Neural cell (in vitro differentiated cells): ENCODE data around the gene GP2.

Experiments used
- EP300 ChIP-seq: fragments of 450-650 bp; conservative IDR thresholded peaks from 2 replicates; pipeline ENCODE4 v1.6.1; 2014; ENCODE audit warnings: antibody characterized with exemption, mild to moderate bottlenecking, moderate library complexity; ENCODE audit not compliant: poor library complexity, severe bottlenecking
- EZH2 ChIP-seq: fragments of 200-600, 300-800 bp; shearing (Covaris generic), sonication (generic); IDR thresholded peaks from 2 replicates; pipeline ENCODE4 v1.6.1; 2014; ENCODE audit warnings: antibody characterized with exemption, low read length, borderline replicate concordance, mild to moderate bottlenecking; ENCODE audit not compliant: insufficient read depth, poor library complexity, severe bottlenecking
- TF ChIP-seq, protein P1 (sequence below): IDR thresholded peaks from 2 replicates; pipeline ENCODE4 v1.6.1; 2012; ENCODE audit warnings: borderline replicate concordance
- TF ChIP-seq, protein P2 (sequence below): fragments of 450-650 bp; IDR thresholded peaks from 2 replicates; pipeline ENCODE4 v1.5.1; 2014; ENCODE audit warnings: antibody characterized with exemption, mild to moderate bottlenecking, moderate library complexity; ENCODE audit not compliant: poor library complexity, severe bottlenecking

DNA sequence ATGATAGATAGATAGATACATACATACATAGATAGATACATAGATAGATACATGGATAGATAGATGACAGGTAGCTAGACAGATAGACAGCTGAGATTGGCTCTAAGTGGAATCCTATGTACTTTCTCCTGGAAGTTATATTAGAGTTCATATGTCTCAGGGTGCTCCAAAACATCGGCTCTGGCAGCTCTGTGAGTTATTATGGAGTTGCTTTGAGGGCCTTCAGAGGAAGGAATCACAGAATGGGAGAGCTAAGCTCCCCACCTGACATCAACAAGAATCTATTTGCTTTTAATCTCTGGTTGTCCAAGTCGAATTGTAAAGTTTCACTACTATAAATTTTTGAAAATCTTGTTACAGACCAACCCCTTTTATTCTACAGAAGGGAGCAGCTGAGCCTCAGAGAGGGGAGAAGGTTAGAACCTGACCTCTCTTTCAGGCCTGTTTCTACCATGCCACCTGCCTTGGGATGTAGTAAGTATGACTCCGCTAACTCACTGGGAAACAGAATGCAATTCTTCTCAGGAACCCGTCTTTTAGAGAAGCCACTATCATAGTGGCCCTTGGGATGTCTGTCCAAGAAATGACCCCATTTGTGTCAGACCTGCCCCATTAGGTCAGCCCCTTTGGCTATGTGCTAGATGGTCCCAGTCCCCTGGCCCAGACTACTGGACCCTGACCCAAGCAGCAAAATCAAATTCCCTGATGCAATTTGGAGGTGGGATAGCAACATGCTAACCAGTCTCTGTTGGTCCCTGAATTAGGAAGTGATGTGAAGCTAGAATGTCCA is 18.3 kb downstream of the GP2 start:
- TF ChIP-seq, protein P1, sequence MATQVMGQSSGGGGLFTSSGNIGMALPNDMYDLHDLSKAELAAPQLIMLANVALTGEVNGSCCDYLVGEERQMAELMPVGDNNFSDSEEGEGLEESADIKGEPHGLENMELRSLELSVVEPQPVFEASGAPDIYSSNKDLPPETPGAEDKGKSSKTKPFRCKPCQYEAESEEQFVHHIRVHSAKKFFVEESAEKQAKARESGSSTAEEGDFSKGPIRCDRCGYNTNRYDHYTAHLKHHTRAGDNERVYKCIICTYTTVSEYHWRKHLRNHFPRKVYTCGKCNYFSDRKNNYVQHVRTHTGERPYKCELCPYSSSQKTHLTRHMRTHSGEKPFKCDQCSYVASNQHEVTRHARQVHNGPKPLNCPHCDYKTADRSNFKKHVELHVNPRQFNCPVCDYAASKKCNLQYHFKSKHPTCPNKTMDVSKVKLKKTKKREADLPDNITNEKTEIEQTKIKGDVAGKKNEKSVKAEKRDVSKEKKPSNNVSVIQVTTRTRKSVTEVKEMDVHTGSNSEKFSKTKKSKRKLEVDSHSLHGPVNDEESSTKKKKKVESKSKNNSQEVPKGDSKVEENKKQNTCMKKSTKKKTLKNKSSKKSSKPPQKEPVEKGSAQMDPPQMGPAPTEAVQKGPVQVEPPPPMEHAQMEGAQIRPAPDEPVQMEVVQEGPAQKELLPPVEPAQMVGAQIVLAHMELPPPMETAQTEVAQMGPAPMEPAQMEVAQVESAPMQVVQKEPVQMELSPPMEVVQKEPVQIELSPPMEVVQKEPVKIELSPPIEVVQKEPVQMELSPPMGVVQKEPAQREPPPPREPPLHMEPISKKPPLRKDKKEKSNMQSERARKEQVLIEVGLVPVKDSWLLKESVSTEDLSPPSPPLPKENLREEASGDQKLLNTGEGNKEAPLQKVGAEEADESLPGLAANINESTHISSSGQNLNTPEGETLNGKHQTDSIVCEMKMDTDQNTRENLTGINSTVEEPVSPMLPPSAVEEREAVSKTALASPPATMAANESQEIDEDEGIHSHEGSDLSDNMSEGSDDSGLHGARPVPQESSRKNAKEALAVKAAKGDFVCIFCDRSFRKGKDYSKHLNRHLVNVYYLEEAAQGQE = no peak
- TF ChIP-seq EP300 = no peak
- TF ChIP-seq, protein P2, sequence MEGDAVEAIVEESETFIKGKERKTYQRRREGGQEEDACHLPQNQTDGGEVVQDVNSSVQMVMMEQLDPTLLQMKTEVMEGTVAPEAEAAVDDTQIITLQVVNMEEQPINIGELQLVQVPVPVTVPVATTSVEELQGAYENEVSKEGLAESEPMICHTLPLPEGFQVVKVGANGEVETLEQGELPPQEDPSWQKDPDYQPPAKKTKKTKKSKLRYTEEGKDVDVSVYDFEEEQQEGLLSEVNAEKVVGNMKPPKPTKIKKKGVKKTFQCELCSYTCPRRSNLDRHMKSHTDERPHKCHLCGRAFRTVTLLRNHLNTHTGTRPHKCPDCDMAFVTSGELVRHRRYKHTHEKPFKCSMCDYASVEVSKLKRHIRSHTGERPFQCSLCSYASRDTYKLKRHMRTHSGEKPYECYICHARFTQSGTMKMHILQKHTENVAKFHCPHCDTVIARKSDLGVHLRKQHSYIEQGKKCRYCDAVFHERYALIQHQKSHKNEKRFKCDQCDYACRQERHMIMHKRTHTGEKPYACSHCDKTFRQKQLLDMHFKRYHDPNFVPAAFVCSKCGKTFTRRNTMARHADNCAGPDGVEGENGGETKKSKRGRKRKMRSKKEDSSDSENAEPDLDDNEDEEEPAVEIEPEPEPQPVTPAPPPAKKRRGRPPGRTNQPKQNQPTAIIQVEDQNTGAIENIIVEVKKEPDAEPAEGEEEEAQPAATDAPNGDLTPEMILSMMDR = no peak
- no peak for TF ChIP-seq EZH2
